ENCODE data around the gene SLC11A2. TPM values are rescaled to one million over a fixed set of nuclear protein-coding genes. Genes with fewer than 3 reads are reported as not detected.

SLC11A2 gene
- total RNA-seq, 2 experiments from 2014 or later, result 21.6 to 23.9 TPM

GRCh38 chr12:51055060-51055459 is 28.9 kb upstream of the SLC11A2 start:
- ChIA-PET CTCF (interaction anchor here (0.6 kb wide), 1 partner anchor 286 kb away, joined by 3 read pairs; no protein-coding TSS in a partner anchor), POLR2A (no interaction called here)
- Mint-ChIP-seq H3K27ac (no peak overlapping the region), H3K27me3 (no peaks in the 10 kb centered on the region), H3K36me3 (ENCODE audit: low read depth) (peaks cover 54% of the 10 kb centered on the region), H3K4me3 (no peak overlapping the region), H3K9me3 (no peaks in the 10 kb centered on the region), H3K4me1 (ENCODE audit: low read depth) (peaks cover 10% of the 10 kb centered on the region)
- ATAC-seq (no peak), DNase-seq (no peak)
- TF ChIP-seq CTCF (IDR thresholded peaks at IDR 0.05), result no peak
- intact Hi-C loops (cut with micrococcal nuclease), result no loop called here

GRCh38 chr12:51051787-51052186 is 25.6 kb upstream of the SLC11A2 start:
- H3K4me1 Mint-ChIP-seq (ENCODE audit: low read depth), result peaks cover 25% of the 10 kb centered on the region
- H3K36me3 Mint-ChIP-seq (ENCODE audit: low read depth), result peaks cover 46% of the 10 kb centered on the region
- peak overlapping the region; percentile 77 for H3K27ac Mint-ChIP-seq
- CTCF ChIA-PET, result interaction anchor here (1.2 to 1.4 kb wide), 2 partner anchors 9 to 287 kb away, joined by 3 to 4 read pairs; no protein-coding TSS in a partner anchor
- POLR2A ChIA-PET, result interaction anchor here (0.6 to 1.9 kb wide), 4 partner anchors 25 to 54 kb away, joined by 3 to 5 read pairs (median 4); partner anchors contain the start of gene CSRNP2
- TF ChIP-seq CTCF (IDR thresholded peaks at IDR 0.05), result no peak
- DNase-seq (no peak), ATAC-seq (no peak)
- no peaks in the 10 kb centered on the region for H3K27me3 Mint-ChIP-seq
- intact Hi-C loops (cut with micrococcal nuclease), result no loop called here
- no peaks in the 10 kb centered on the region for H3K9me3 Mint-ChIP-seq
- H3K4me3 Mint-ChIP-seq, result no peak overlapping the region

- Mint-ChIP-seq H3K27ac (peak overlapping the region; percentile 96), H3K4me1 (ENCODE audit: low read depth) (peaks cover 28% of the 10 kb centered on the region), H3K36me3 (ENCODE audit: low read depth) (peaks cover 35% of the 10 kb centered on the region), H3K9me3 (no peaks in the 10 kb centered on the region), H3K4me3 (peak overlapping the region; percentile 97), H3K27me3 (no peaks in the 10 kb centered on the region)
- ATAC-seq (no peak), DNase-seq (no peak)
- POLR2A ChIA-PET, result interaction anchor here (1.2 to 2.5 kb wide), 2 partner anchors 33 to 201 kb away, joined by 3 to 11 read pairs; partner anchors contain the start of gene CSRNP2
- intact Hi-C loops (cut with micrococcal nuclease), result no loop called here
- TF ChIP-seq CTCF (IDR thresholded peaks at IDR 0.05), result no peak
- CTCF ChIA-PET, result interaction anchor here (0.9 to 2.9 kb wide), 3 partner anchors 40 to 292 kb away, joined by 4 to 10 read pairs (median 4); no protein-coding TSS in a partner anchor
Observed at GRCh38 chr12:51049525-51049924, 23.3 kb upstream of the SLC11A2 start.

GRCh38 chr12:51048661-51049251 is 22.6 kb upstream of the SLC11A2 start:
- H3K4me1 Mint-ChIP-seq (ENCODE audit: low read depth), result peaks cover 28% of the 10 kb centered on the region
- DNase-seq (no peak), ATAC-seq (no peak)
- intact Hi-C loops (cut with micrococcal nuclease), result no loop called here
- H3K36me3 Mint-ChIP-seq (ENCODE audit: low read depth), result peaks cover 29% of the 10 kb centered on the region
- H3K9me3 Mint-ChIP-seq, result no peaks in the 10 kb centered on the region
- TF ChIP-seq CTCF (IDR thresholded peaks at IDR 0.05), result no peak
- peak overlapping the region; percentile 96 for H3K27ac Mint-ChIP-seq
- H3K4me3 Mint-ChIP-seq, result peak overlapping the region; percentile 97
- CTCF ChIA-PET, result interaction anchor here (0.8 to 2.9 kb wide), 5 partner anchors 13 to 292 kb away, joined by 3 to 10 read pairs (median 4); no protein-coding TSS in a partner anchor
- no peaks in the 10 kb centered on the region for H3K27me3 Mint-ChIP-seq
- POLR2A ChIA-PET, result interaction anchor here (0.6 to 2.5 kb wide), 11 partner anchors 13 to 206 kb away, joined by 3 to 11 read pairs (median 4); partner anchors contain the start of genes CSRNP2, POU6F1 and SLC11A2
